Thoracic aorta (tissue), 2 donors: ENCODE data around the gene GIGYF2. TPM values are rescaled to one million over a fixed set of nuclear protein-coding genes. Genes with fewer than 3 reads are reported as not detected.

ENCODE experiments used
- ATAC-seq: fragments of 150-250 bp; one replicate; pipeline ENCODE4 v1.8.0; 2017; ENCODE audit warnings: low read depth; ENCODE audit not compliant: insufficient number of reproducible peaks, low FRiP score
- DNase-seq: peaks from one replicate; pipeline ENCODE4 v3.0.0-alpha.2; 2020; ENCODE audit warnings: low spot score
- H3K27ac ChIP-seq, 2 donors: fragments of 200-600 bp; sonication (generic); 1 replicate in 1 of 2; 2 replicates in 1 of 2; pipeline ENCODE4 v1.5.1; 2016; ENCODE audit warnings: mild to moderate bottlenecking in 2 of 2, moderate library complexity in 2 of 2
- H3K27me3 ChIP-seq: fragments of 200-600 bp; sonication (generic); replicated peaks from 2 replicates; pipeline ENCODE4 v1.6.0; 2016; ENCODE audit warnings: mild to moderate bottlenecking; ENCODE audit not compliant: insufficient read depth
- H3K36me3 ChIP-seq: fragments of 200-600 bp; sonication (generic); one replicate; pipeline ENCODE4 v1.5.1; 2016
- H3K4me1 ChIP-seq, 2 donors: fragments of 200-600 bp; sonication (generic); 1 replicate in 1 of 2; 2 replicates in 1 of 2; pipeline versions ENCODE4 v1.5.1 to v1.6.0; 2016; ENCODE audit warnings: low read depth in 2 of 2, mild to moderate bottlenecking in 1 of 2; ENCODE audit not compliant: control insufficient read depth in 1 of 2
- H3K4me3 ChIP-seq: fragments of 200-600 bp; sonication (generic); 2 replicates; pipeline ENCODE4 v1.5.1; 2016; ENCODE audit warnings: mild to moderate bottlenecking
- H3K9me3 ChIP-seq: fragments of 200-600 bp; sonication (generic); 2 replicates; pipeline ENCODE4 v1.5.1; 2016
- CTCF ChIP-seq: fragments of 200-600 bp; sonication (generic); IDR thresholded peaks from one replicate; pipeline ENCODE4 v1.5.1; 2019; ENCODE audit warnings: antibody characterized with exemption
- total RNA-seq, 2 donors: library from RNA; depleted of rRNA; stranded (reverse); fragments of >200 nt; gene quantifications; one replicate each; pipeline versions ENCODE4 v1.1.0 to v1.2.3, GENCODE V29; 2016

GIGYF2 gene
- total RNA-seq, 2 donors from 2014 or later, result 54.7 to 121 TPM

GRCh38 chr2:232873292-232873908, 176.3 kb downstream of the GIGYF2 start:
- H3K27ac ChIP-seq, result no peak overlapping the region
- DNase-seq (no peak), ATAC-seq (no peak)
- TF ChIP-seq CTCF, result no peak
- H3K9me3 ChIP-seq, result no peaks in the 10 kb centered on the region
- H3K4me3 ChIP-seq, result no peak overlapping the region
- H3K4me1 ChIP-seq, result peaks cover 3 to 11% of the 10 kb centered on the region in 2 donors
- H3K36me3 ChIP-seq, result no peaks in the 10 kb centered on the region
- H3K27me3 ChIP-seq, result no peaks in the 10 kb centered on the region

- no peak overlapping the region for H3K4me3 ChIP-seq
- no peaks in the 10 kb centered on the region for H3K9me3 ChIP-seq
- no peak overlapping the region for H3K27ac ChIP-seq
- H3K27me3 ChIP-seq, result no peaks in the 10 kb centered on the region
- no peak for DNase-seq
- no peak for TF ChIP-seq CTCF
- H3K4me1 ChIP-seq, result peaks cover 3 to 11% of the 10 kb centered on the region in 2 donors
- ATAC-seq, result no peak
- no peaks in the 10 kb centered on the region for H3K36me3 ChIP-seq
Measured at GRCh38 chr2:232873909-232874641, 176.9 kb downstream of the GIGYF2 start.

- DNase-seq, result no peak
- Histone ChIP-seq H3K4me3 (no peak overlapping the region), H3K27ac (no peak overlapping the region), H3K27me3 (no peaks in the 10 kb centered on the region), H3K36me3 (no peaks in the 10 kb centered on the region), H3K9me3 (no peaks in the 10 kb centered on the region), H3K4me1 (peaks cover 3 to 11% of the 10 kb centered on the region in 2 donors)
- no peak for TF ChIP-seq CTCF
- no peak for ATAC-seq
Measured at GRCh38 chr2:232874677-232875223, 177.6 kb downstream of the GIGYF2 start.

- H3K4me1 ChIP-seq, result peaks cover 3 to 11% of the 10 kb centered on the region in 2 donors
- H3K4me3 ChIP-seq, result peak overlapping the region; percentile 61
- DNase-seq (no peak), ATAC-seq (no peak)
- TF ChIP-seq CTCF, result no peak
- H3K9me3 ChIP-seq, result no peaks in the 10 kb centered on the region
- H3K27ac ChIP-seq, result no peak overlapping the region
- H3K36me3 ChIP-seq, result no peaks in the 10 kb centered on the region
- no peaks in the 10 kb centered on the region for H3K27me3 ChIP-seq
Measured at GRCh38 chr2:232875256-232876121, 178.4 kb downstream of the GIGYF2 start.
